Stimulated activated CD4-positive, alpha-beta T cell treated with anti-CD3 and anti-CD28 coated beads, Interleukin-12 subunit alpha, Interleukin-12 subunit beta, amount 100 ng/mL, for 4 hours (primary cell): Measurements from ENCODE around the gene ARPP19.

Experiments used
- DNase-seq: peaks from one replicate; pipeline ENCODE4 v3.0.0-alpha.2; 2020

The ARPP19 gene

DNA sequence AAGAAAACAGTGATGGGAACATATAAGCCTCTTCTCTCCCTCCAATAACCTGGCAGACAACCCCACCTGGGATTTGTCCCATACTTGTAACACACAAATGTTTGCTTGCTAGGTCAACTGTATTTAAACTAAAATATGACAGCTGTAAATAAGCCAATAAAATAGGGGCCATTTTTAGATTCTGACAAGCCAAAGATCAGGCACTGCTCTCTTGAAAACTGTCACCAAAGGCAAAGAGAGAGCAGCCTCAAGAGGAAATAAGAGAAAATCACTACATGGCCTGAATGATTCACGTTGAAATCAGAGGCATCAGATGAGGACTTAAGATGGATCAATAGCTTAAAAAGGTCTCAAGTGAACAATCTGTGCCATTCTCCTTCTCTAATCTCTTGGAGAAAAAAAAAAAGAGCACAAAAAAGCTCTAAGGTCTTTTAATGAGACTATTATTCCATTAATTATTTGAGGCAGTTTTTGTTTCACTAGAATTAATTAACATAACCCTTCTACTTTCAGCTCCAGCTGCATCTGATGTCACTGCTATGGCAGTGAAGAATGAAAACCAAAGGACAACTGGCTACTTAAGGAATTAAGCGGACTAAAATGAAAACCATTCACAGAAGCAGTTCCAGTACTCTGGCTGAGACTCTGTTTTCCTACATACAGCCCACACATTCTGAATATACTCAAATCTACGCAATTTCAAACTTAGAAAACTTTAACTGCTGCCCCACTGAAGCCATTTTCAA, 59.2 kb downstream of the ARPP19 start:
- no peak for DNase-seq

DNA sequence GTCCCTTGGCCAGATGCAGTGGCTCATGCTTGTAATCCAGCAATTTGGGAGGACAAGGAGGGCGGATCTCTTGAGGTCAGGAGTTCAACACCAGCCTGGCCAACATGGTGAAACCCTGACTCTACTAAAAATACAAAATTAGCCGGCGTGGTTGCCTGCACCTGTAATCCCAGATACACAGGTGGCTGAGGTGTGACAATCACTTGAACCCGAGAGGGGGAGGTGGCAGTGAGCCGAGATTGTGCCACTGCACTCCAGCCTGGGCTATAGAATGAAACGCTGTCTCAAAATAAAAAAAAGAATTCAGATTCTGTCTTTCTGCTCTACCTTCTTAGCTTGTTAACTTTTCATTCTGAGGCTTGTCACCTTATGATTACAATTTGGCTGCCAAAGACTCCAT, 62.3 kb downstream of the ARPP19 start:
- no peak for DNase-seq

DNA sequence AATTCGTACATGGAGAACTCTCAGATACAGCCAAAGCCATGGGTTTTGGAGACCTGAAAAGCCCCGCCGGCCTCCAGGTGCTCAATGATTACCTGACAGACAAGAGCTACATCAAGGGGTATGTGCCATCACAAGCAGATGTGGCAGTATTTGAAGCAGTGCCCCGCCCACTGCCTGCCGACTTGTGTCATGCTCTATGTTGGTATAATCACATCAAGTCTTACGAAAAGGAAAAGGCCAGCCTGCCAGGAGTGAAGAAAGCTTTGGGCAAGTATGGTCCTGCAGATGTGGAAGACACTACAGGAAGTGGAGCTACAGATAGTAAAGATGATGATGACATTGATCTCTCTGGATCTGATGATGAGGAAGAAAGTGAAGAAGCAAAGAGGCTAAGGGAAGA, 63.7 kb downstream of the ARPP19 start:
- no peak for DNase-seq

DNA sequence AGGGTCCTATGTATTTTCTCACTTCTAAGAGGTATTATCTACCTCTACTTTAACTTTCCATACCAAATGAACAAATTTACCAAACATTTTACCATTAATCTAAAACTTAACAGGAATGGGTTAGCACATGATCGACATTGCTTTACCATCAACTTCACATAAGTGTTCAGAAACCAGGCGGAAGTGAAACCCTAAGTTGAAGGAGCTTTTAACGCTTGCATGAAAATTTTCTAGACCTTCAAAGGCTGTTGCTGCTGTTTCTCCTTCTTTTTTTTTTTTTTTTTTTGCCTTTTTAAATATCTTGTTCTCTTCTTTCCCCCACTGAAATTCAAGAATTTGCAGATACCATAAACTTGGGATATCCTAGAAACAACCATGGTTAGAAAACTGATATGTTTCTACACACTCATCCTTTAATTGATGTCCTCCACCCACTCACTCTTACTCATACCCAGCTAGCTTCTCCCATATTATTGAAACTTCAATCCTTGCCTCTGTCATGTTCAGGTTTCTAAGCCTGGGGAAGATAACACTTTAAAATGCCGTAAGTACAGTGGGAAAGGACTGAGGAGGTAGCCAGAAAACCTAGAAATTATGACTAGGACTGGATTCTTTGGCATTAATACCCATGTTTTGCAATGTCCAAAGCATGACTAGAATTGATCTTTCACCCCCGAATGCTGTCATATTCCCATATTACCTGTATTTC, 64.9 kb downstream of the ARPP19 start:
- no peak for DNase-seq

DNA sequence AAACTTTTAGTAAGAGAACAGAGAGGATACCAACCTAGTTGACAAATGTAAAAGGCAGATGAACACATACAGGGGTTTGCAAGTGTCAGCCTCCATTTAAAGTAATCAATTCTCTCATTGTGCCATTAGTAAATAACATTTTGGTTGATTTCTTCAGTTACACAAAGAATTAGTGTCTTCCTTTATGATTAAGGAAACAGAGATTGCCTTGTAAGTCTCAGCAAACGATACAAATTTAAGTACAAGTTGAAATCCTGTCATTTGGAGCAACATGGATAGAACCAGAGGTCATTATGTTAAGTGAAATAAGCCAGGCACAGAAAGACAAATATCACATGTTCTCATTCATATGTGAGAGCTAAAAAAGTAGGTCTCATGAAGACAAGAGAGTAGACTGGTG, 66.2 kb downstream of the ARPP19 start:
- DNase-seq, result no peak

DNA sequence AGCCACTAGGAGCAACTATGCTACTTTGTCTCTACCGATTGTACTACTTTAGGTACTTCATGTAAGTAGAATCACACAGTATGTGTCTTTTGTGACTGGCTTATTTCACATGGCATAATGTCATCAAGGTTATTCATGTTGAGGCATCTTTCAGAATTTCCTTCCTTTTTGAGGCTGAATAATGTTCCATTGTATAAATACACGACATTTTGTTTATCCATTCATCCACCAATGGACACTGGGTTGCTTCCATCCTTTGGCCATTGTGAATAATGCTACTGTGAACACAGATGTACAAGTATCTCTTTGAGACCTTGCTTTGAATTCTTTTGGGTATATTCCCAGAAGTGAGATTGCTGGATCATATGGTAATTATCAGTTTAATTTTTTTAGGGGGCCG, 69.3 kb downstream of the ARPP19 start:
- DNase-seq, result no peak

DNA sequence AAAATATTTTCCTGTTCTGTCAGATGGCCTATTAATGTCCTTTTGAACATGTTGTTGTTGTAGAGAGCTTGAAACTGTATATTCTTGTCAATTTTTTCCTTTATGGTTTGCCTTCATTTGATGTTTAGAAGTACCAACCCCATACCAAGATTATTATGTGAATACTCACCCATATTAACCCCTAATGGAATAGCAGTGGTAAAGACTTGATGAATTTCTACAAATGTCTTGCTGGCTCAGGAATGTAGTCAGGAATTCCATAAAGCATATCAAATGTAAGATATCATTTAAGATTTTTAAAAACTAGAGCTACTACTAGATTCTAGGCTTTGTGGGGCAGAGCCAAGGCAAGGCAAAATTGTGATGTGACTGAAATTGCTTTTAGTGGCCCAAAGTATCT, 70.1 kb downstream of the ARPP19 start:
- no peak for DNase-seq
